ENCODE measurements around the gene PSMB5. TPM values are rescaled to one million over a fixed set of nuclear protein-coding genes. Genes with fewer than 3 reads are reported as not detected.
A peak's percentile ranks its signal among the peaks of the same experiment; 100 is the strongest.

The PSMB5 gene
- total and polyA plus RNA-seq, 2 of the 13 experiments (the other 11 are each of a cell fraction or from before 2014, with no cell fraction given) = 705 to 871 TPM

DNA sequence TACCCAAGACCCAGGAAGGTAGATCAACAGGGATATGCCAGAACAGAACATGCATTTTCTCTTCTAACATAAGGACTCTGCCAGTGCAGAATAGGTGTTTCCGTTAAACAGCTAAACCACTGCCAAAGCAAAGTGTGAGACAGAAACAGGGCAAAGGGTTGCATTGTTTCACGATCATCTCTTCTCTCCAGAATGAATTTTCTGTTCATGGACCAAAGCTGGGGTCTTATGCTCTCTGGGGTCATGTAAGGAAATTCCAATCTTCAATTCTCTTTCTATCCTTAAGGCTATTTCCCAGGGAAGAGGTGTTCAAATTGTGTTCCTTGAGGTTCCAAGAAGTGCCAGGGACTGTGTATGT, 10.9 kb downstream of the PSMB5 start (continued):
- TF ChIP-seq, protein P1, sequence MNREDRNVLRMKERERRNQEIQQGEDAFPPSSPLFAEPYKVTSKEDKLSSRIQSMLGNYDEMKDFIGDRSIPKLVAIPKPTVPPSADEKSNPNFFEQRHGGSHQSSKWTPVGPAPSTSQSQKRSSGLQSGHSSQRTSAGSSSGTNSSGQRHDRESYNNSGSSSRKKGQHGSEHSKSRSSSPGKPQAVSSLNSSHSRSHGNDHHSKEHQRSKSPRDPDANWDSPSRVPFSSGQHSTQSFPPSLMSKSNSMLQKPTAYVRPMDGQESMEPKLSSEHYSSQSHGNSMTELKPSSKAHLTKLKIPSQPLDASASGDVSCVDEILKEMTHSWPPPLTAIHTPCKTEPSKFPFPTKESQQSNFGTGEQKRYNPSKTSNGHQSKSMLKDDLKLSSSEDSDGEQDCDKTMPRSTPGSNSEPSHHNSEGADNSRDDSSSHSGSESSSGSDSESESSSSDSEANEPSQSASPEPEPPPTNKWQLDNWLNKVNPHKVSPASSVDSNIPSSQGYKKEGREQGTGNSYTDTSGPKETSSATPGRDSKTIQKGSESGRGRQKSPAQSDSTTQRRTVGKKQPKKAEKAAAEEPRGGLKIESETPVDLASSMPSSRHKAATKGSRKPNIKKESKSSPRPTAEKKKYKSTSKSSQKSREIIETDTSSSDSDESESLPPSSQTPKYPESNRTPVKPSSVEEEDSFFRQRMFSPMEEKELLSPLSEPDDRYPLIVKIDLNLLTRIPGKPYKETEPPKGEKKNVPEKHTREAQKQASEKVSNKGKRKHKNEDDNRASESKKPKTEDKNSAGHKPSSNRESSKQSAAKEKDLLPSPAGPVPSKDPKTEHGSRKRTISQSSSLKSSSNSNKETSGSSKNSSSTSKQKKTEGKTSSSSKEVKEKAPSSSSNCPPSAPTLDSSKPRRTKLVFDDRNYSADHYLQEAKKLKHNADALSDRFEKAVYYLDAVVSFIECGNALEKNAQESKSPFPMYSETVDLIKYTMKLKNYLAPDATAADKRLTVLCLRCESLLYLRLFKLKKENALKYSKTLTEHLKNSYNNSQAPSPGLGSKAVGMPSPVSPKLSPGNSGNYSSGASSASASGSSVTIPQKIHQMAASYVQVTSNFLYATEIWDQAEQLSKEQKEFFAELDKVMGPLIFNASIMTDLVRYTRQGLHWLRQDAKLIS (CRISPR knock-in tag; IDR thresholded peaks at IDR 0.05) = no peak
- no peak for TF ChIP-seq ZFY (CRISPR knock-in tag; IDR thresholded peaks at IDR 0.05)
- no peak for TF ChIP-seq SOX13 (IDR thresholded peaks at IDR 0.05)
- TF ChIP-seq SOX13 (CRISPR knock-in tag; conservative IDR thresholded peaks at IDR 0.05 in 1 of 2, IDR thresholded peaks at IDR 0.05 in 1 of 2) = no peak
- no peak for TF ChIP-seq ESRRA (CRISPR knock-in tag; IDR thresholded peaks at IDR 0.05; ENCODE audit: low read depth)
- no peak for TF ChIP-seq ZNF24 (IDR thresholded peaks at IDR 0.05)
- TF ChIP-seq, protein P2, sequence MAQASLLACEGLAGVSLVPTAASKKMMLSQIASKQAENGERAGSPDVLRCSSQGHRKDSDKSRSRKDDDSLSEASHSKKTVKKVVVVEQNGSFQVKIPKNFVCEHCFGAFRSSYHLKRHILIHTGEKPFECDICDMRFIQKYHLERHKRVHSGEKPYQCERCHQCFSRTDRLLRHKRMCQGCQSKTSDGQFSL (CRISPR knock-in tag; IDR thresholded peaks at IDR 0.05) = no peak
- TF ChIP-seq GTF2F1 (IDR thresholded peaks at IDR 0.05; ENCODE audit: low read length) = no peak
- no peak for TF ChIP-seq ZSCAN9 (CRISPR knock-in tag; IDR thresholded peaks at IDR 0.05; ENCODE audit: borderline replicate concordance)
- TF ChIP-seq NR2F2 (IDR thresholded peaks at IDR 0.05; ENCODE audit: borderline replicate concordance, low read depth) = no peak
- TF ChIP-seq SIX4 (CRISPR knock-in tag; IDR thresholded peaks at IDR 0.05) = no peak
- TF ChIP-seq SMAD1 (CRISPR knock-in tag; IDR thresholded peaks at IDR 0.05; ENCODE audit: borderline replicate concordance, low read depth) = no peak
- 0 out of 2 replicates have a peak, but pooled peaks have one; percentile 10 for TF ChIP-seq ZNF547 (CRISPR knock-in tag; IDR thresholded peaks at IDR 0.05)
- no peak for TF ChIP-seq SATB2 (CRISPR knock-in tag; IDR thresholded peaks at IDR 0.05)
- TF ChIP-seq U2AF1 (optimal IDR thresholded peaks at IDR 0.05; ENCODE audit: low read depth, low read length) = no peak
- TF ChIP-seq CHD4 (IDR thresholded peaks at IDR 0.05; ENCODE audit: borderline replicate concordance, low read length) = no peak
- no peak for TF ChIP-seq HOXA3 (CRISPR knock-in tag; IDR thresholded peaks at IDR 0.05)
- TF ChIP-seq KAT8 (CRISPR knock-in tag; IDR thresholded peaks at IDR 0.05) = no peak
- TF ChIP-seq, protein P3, sequence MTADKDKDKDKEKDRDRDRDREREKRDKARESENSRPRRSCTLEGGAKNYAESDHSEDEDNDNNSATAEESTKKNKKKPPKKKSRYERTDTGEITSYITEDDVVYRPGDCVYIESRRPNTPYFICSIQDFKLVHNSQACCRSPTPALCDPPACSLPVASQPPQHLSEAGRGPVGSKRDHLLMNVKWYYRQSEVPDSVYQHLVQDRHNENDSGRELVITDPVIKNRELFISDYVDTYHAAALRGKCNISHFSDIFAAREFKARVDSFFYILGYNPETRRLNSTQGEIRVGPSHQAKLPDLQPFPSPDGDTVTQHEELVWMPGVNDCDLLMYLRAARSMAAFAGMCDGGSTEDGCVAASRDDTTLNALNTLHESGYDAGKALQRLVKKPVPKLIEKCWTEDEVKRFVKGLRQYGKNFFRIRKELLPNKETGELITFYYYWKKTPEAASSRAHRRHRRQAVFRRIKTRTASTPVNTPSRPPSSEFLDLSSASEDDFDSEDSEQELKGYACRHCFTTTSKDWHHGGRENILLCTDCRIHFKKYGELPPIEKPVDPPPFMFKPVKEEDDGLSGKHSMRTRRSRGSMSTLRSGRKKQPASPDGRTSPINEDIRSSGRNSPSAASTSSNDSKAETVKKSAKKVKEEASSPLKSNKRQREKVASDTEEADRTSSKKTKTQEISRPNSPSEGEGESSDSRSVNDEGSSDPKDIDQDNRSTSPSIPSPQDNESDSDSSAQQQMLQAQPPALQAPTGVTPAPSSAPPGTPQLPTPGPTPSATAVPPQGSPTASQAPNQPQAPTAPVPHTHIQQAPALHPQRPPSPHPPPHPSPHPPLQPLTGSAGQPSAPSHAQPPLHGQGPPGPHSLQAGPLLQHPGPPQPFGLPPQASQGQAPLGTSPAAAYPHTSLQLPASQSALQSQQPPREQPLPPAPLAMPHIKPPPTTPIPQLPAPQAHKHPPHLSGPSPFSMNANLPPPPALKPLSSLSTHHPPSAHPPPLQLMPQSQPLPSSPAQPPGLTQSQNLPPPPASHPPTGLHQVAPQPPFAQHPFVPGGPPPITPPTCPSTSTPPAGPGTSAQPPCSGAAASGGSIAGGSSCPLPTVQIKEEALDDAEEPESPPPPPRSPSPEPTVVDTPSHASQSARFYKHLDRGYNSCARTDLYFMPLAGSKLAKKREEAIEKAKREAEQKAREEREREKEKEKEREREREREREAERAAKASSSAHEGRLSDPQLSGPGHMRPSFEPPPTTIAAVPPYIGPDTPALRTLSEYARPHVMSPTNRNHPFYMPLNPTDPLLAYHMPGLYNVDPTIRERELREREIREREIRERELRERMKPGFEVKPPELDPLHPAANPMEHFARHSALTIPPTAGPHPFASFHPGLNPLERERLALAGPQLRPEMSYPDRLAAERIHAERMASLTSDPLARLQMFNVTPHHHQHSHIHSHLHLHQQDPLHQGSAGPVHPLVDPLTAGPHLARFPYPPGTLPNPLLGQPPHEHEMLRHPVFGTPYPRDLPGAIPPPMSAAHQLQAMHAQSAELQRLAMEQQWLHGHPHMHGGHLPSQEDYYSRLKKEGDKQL (CRISPR knock-in tag; IDR thresholded peaks at IDR 0.05; ENCODE audit: low read depth) = no peak
- TF ChIP-seq PPARG (CRISPR knock-in tag; conservative IDR thresholded peaks at IDR 0.05) = no peak
- TF ChIP-seq, protein P4, sequence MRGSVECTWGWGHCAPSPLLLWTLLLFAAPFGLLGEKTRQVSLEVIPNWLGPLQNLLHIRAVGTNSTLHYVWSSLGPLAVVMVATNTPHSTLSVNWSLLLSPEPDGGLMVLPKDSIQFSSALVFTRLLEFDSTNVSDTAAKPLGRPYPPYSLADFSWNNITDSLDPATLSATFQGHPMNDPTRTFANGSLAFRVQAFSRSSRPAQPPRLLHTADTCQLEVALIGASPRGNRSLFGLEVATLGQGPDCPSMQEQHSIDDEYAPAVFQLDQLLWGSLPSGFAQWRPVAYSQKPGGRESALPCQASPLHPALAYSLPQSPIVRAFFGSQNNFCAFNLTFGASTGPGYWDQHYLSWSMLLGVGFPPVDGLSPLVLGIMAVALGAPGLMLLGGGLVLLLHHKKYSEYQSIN (CRISPR knock-in tag; IDR thresholded peaks at IDR 0.05; ENCODE audit: borderline replicate concordance) = no peak
- TF ChIP-seq TAF15 (IDR thresholded peaks at IDR 0.05; ENCODE audit: low read depth, low read length, poor library complexity, severe bottlenecking) = no peak
- TF ChIP-seq AGO2 (optimal IDR thresholded peaks at IDR 0.05; ENCODE audit: low read depth, low read length) = no peak
